Sigmoid colon (tissue), 4 donors: Measurements from ENCODE around the gene MAGEF1.

Experiments
- EP300 ChIP-seq, 4 donors: sonication (generic); formaldehyde crosslinking; IDR thresholded peaks; one replicate each; pipeline ENCODE4 v1.6.1; 2017; ENCODE audit warnings: antibody characterized with exemption in 4 of 4
- POLR2A ChIP-seq, 2 donors: fragments of 450-650 bp; IDR thresholded peaks; one replicate each; pipeline ENCODE4 v1.6.1; 2016; ENCODE audit warnings: antibody characterized with exemption in 2 of 2, mild to moderate bottlenecking in 2 of 2, moderate library complexity in 2 of 2
- POLR2AphosphoS5 ChIP-seq, 4 donors: sonication (generic); formaldehyde crosslinking; IDR thresholded peaks; one replicate each; pipeline ENCODE4 v1.6.1; 2017; ENCODE audit warnings: antibody characterized with exemption in 4 of 4
- TF ChIP-seq, protein P1 (sequence below), 4 experiments: fragments of 450-650 bp in 3 of 4; fragments of 200-600 bp in 1 of 4; IDR thresholded peaks; one replicate each; pipeline ENCODE4 v1.5.1; 2016 to 2019; ENCODE audit warnings: antibody characterized with exemption in 4 of 4, mild to moderate bottlenecking in 3 of 4, moderate library complexity in 2 of 4

DNA sequence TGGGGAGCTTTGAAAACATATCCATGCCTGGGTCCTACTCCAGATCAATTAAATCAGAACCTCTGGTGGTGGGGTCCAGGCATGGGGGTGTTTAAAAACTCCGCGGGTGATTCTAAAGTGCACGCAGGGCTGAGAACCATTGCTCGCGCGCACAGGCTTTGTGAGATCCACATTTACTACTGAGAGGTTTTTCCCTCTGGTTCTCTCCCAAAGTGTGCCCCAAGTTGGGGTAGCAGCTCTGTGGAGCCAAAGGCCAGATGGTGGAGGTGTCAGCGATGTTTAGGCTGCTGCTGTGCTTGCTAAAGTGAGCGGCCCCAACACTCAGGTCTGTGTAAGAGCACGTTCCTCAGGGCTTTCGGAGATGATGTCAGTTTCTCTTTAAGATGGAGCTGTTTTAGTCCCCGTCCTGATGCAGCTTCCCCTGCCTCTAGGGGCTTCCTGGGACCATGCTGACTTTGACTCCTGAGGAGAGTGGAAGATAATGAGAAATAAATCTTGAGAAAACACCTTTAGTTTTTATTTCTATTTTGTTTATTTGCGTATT, 13.4 kb upstream of the MAGEF1 start:
- TF ChIP-seq, protein P1, sequence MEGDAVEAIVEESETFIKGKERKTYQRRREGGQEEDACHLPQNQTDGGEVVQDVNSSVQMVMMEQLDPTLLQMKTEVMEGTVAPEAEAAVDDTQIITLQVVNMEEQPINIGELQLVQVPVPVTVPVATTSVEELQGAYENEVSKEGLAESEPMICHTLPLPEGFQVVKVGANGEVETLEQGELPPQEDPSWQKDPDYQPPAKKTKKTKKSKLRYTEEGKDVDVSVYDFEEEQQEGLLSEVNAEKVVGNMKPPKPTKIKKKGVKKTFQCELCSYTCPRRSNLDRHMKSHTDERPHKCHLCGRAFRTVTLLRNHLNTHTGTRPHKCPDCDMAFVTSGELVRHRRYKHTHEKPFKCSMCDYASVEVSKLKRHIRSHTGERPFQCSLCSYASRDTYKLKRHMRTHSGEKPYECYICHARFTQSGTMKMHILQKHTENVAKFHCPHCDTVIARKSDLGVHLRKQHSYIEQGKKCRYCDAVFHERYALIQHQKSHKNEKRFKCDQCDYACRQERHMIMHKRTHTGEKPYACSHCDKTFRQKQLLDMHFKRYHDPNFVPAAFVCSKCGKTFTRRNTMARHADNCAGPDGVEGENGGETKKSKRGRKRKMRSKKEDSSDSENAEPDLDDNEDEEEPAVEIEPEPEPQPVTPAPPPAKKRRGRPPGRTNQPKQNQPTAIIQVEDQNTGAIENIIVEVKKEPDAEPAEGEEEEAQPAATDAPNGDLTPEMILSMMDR (IDR thresholded peaks at IDR 0.05): no peak
- TF ChIP-seq POLR2AphosphoS5 (IDR thresholded peaks at IDR 0.05) (no peak), EP300 (IDR thresholded peaks at IDR 0.05) (no peak), POLR2A (IDR thresholded peaks at IDR 0.05) (no peak)
